ENCODE measurements around the gene POU2AF1.
"Not testable (repeated sequence)": the region's sequence is repeated elsewhere in the genome, so short reads cannot be mapped to it uniquely, and the experiment has no call there.

Gene POU2AF1

GRCh38 chr11:111326824-111327223 is 52.3 kb downstream of the POU2AF1 start:
- in situ Hi-C loops (cut with MboI; ENCODE audit: low sequenced_read_pairs): no loop called here

- in situ Hi-C loops (cut with MboI; ENCODE audit: low sequenced_read_pairs): no loop called here
Measured at GRCh38 chr11:111325259-111325658, 53.8 kb downstream of the POU2AF1 start.

DNA sequence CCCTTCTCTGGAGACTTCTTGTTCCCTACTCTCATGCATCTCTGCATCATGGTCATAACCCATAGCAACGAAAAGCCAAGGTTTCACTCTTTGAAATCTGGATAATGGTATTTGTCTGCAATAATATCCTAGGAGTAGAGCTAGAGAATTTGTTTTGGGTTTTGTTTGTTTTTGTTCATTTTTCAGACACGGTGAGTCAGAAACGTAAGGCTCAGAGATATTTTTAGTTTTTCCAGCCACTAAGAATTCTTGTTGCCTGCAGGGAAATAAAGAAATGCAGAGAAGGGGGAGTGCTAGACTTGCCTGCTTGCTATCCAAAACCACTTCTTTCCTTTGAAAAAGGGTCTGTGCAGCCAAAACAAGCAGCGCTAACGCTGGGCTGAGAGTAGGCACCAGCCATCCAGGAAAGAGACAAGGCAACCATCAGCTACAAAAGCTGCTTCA is 54.8 kb downstream of the POU2AF1 start:
- in situ Hi-C loops (cut with MboI; ENCODE audit: low sequenced_read_pairs): no loop called here

GRCh38 chr11:111322534-111322933 is 56.5 kb downstream of the POU2AF1 start:
- in situ Hi-C loops (cut with MboI; ENCODE audit: low sequenced_read_pairs): no loop called here

GRCh38 chr11:111320728-111321568 is 58.1 kb downstream of the POU2AF1 start:
- in situ Hi-C loops (cut with MboI; ENCODE audit: low sequenced_read_pairs): no loop called here

GRCh38 chr11:111320199-111320598 is 58.9 kb downstream of the POU2AF1 start:
- in situ Hi-C loops (cut with MboI; ENCODE audit: low sequenced_read_pairs): not testable (repeated sequence)

- in situ Hi-C loops (cut with MboI; ENCODE audit: low sequenced_read_pairs): no loop called here
Measured at GRCh38 chr11:111319296-111319695, 59.8 kb downstream of the POU2AF1 start.

DNA sequence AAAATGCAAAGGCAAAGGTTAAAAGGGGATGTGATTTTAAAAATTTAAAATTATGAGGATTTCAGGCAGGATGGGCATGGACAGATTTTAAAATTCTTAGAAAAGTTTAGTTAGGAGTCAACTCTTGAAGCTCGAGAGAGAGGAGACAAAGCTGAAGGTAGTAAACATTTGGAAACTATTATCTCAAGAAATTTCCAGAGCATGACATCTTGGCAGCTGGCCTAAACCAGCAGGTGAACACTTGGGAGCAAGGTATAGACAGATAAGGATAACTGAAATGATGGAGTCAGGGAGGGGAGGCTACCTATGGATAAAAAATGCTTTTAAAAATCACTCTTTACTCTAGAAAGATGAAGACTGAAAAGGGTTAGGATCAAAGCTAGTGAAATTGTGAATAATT is 67.0 kb downstream of the POU2AF1 start:
- in situ Hi-C loops (cut with MboI; ENCODE audit: low sequenced_read_pairs): no loop called here

DNA sequence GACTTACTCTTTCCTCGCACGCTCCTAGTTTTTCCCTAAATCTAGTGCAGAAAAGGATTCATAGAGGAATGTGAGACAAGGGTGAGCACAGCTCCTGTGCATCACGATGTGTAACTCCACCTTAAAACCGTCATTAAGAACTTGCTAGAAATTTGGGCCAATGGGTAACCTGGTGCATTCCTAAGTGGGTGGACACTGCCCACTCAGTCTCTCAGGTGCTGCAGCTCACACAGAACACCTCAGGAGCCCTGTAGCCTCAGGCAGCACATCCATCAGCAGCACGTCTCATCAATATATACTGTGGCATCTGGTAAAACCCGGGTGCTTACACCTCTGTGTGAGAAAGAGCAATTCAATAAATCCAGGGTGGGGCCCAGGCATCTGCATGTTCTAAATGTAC is 68.4 kb downstream of the POU2AF1 start:
- in situ Hi-C loops (cut with MboI; ENCODE audit: low sequenced_read_pairs): no loop called here

GRCh38 chr11:111310088-111310487 is 69.0 kb downstream of the POU2AF1 start:
- in situ Hi-C loops (cut with MboI; ENCODE audit: low sequenced_read_pairs): no loop called here

GRCh38 chr11:111309215-111309915 is 69.7 kb downstream of the POU2AF1 start:
- in situ Hi-C loops (cut with MboI; ENCODE audit: low sequenced_read_pairs): no loop called here

GRCh38 chr11:111308140-111308539 is 70.9 kb downstream of the POU2AF1 start:
- in situ Hi-C loops (cut with MboI; ENCODE audit: low sequenced_read_pairs): no loop called here

DNA sequence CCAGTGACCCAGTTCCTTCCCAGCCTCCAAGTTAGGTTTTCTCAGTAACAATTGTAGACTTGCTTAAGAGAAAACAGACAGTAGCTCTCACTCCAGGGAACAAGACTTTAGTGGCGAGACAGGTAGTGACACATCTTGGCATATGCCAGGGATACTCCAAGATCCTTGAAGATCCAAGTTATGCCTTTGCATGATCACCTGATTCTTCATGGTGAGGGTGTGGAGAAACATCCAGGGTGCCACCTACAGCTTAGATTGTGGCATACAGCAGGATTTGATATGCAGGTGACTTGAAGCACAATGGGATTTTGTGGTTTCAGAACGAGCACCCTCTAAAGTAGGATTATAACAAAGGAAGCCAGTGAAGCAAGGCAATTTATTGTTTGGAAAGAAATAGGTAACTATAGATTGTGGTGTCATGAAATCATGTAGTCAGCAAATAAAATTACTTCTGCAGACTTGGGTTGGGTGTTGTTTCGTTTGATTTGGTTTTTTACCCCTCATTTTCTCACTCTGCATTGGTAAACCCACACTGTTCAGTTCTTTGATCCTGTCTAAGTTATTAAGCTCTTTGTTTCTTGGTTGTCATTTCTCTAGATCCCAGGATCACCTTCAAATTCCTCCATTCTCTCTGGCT is 71.5 kb downstream of the POU2AF1 start:
- in situ Hi-C loops (cut with MboI; ENCODE audit: low sequenced_read_pairs): no loop called here

DNA sequence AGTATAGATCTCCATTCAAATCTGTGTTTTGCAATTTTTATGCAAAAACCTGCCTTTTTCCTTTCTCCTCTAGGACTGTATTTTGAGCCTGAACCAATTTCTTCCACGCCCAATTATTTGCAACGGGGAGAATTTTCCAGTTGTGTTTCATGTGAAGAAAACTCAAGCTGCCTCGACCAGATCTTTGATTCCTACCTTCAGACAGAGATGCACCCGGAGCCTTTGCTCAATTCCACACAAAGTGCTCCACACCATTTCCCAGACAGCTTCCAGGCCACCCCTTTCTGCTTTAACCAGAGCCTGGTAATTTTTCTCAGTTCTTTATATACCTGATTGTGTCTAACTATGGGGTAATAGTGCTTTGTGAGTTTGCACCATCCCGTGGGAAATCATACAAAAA is 72.8 kb downstream of the POU2AF1 start:
- in situ Hi-C loops (cut with MboI; ENCODE audit: low sequenced_read_pairs): no loop called here

- in situ Hi-C loops (cut with MboI; ENCODE audit: low sequenced_read_pairs): no loop called here
Measured at GRCh38 chr11:111305876-111306275, 73.2 kb downstream of the POU2AF1 start.

DNA sequence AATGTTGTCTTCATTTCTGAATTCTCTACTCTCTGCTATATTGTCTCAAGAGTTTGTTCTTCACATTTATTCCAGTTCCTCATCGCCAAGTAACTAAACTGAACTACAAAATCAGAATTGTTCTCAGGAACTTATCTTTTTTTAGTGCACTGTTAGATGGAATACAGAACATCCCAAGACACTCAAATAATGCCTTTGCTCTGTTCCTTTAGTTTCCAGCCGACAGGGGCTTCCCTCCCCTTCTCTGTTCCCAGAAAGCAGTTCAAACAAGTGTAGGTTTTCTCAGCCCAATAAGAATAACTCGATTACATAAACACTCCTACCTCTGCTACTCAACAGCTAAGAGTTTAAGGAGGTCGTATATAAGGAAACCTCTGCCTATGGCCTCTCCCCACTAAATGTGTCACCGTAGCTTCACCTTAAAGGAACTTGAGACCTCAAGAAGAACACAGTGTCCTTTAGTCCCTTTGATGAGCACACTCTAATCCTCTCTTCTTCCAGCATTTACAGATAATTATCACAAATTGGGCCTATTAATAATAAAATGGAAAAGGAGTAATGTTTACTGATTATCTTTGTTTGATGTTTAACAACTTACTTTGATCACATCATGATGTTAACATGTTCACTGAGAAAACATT is 73.8 kb downstream of the POU2AF1 start:
- in situ Hi-C loops (cut with MboI; ENCODE audit: low sequenced_read_pairs): no loop called here

DNA sequence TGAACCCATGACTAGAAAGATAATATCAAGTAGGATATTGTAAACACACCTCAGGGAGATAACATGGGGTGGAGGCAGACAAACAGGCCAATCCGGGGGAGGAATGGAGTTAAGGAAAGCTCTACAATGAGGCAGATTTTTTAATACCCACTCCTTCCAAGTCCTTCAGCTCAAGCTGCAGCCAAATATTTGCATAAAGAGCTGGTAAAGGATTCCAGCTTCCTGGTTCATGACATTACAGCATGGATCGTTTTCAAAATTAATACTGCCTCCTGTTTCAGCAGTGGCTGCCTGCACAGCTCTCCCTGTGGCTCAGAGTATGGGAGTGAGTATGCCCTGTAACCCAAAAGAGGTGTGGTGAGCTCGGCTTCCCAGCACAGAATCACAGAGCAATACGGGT is 75.6 kb downstream of the POU2AF1 start:
- in situ Hi-C loops (cut with MboI; ENCODE audit: low sequenced_read_pairs): no loop called here

DNA sequence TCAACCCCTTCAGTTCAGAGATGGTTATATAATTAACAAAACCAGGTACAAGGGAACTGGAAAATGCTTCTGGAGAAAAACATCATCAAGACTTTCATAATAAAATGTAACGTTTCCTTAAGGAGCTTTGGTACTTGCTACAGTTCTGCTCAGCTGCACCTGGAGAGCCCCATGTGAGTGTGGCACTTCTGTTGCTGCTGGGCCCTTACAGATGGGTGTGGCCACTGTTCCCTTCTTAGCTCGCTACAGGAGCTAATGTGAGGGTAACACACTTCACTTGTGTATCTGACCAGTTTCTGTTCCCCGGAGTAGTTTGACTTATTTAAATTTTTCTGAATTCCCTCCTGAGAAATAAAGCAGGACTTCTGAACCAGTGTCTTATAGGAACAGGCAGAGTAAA is 76.8 kb downstream of the POU2AF1 start:
- in situ Hi-C loops (cut with MboI; ENCODE audit: low sequenced_read_pairs): no loop called here
